A549 treated with GW870086 at 1 μM for 4 hours (cell line): ENCODE data around the gene IGSF9B. TPM values are rescaled to one million over a fixed set of nuclear protein-coding genes. Genes with fewer than 3 reads are reported as not detected.

ENCODE experiments used
- total RNA-seq: library from RNA; stranded (reverse); fragments of 200-300 nt; extraction: Qiagen RNA extraction; gene quantifications from 5 replicates; pipeline ENCODE4 v1.2.3, GENCODE V29; 2022; ENCODE audit warnings: low read depth

Gene IGSF9B
- 1.1 to 2.4 TPM (median 1.9 TPM) in 5 replicates for total RNA-seq

GRCh38 chr11:133956650-133957633 lies at the start of gene IGSF9B:
TSS of gene IGSF9B (minus strand) at chr11:133956968. CDS start at chr11:133956754, 214 bp downstream.

Other genes starting within 250 kb of the IGSF9B start
- not detected in 5 replicates for gene SPATA19, start 111.5 kb downstream of the IGSF9B start, total RNA-seq
- gene JAM3, start 112.1 kb upstream of the IGSF9B start, total RNA-seq = 3.5 to 4.7 TPM (median 4.0 TPM) in 5 replicates